B cell (primary cell): ENCODE data around the gene PKIB. TPM values are rescaled to one million over a fixed set of nuclear protein-coding genes. Genes with fewer than 3 reads are reported as not detected.

Experiments
- ATAC-seq: fragments of 200-7000 bp; cut with Tn5 transposase; one replicate; pipeline ENCODE4 v1.10.0; 2021; ENCODE audit warnings: low read depth, mild to moderate bottlenecking, moderate number of reproducible peaks, moderate library complexity
- CTCF ChIA-PET: fragments of 350-600 bp; sonication (Branson Sonifier 250); formaldehyde crosslinking; loops from one replicate; lab custom pipeline; 2021; ENCODE audit warnings: antibody characterized with exemption, inconsistent platforms; lab: Charles Lee
- POLR2A ChIA-PET: fragments of 350-600 bp; sonication (Branson Sonifier 250); formaldehyde crosslinking; loops from one replicate; lab custom pipeline; 2021; ENCODE audit warnings: antibody characterized with exemption; lab: Charles Lee
- DNase-seq: peaks from one replicate; pipeline ENCODE4 v3.0.0; 2013
- H2AFZ ChIP-seq: 2 replicates; pipeline ENCODE4 v1.6.1; 2012; ENCODE audit warnings: mild to moderate bottlenecking, low read depth, low read length; ENCODE audit not compliant: insufficient read depth, poor library complexity, severe bottlenecking
- H3K27ac ChIP-seq, 2 donors: 1 replicate in 1 of 2; 2 replicates in 1 of 2; pipeline ENCODE4 v1.5.1; 2012 to 2013; ENCODE audit warnings: low read length in 2 of 2, mild to moderate bottlenecking in 2 of 2, moderate library complexity in 1 of 2
- H3K27me3 ChIP-seq, 4 experiments: fragments of 200-600 bp in 1 of 4; sonication (generic) in 1 of 4; replicated peaks in 1 of 4; 1 replicate in 2 of 4; 2 replicates in 2 of 4; pipeline versions ENCODE4 v1.6.1 to v1.7.0; 2013 to 2016; ENCODE audit warnings: low read length in 3 of 4, mild to moderate bottlenecking in 2 of 4, mixed read lengths in 1 of 4, moderate library complexity in 1 of 4; ENCODE audit not compliant: insufficient read depth in 4 of 4, control insufficient read depth in 3 of 4; ENCODE audit errors: control extremely low read depth in 1 of 4
- H3K36me3 ChIP-seq, 2 experiments: replicated peaks in 1 of 2; 1 replicate in 1 of 2; 2 replicates in 1 of 2; pipeline versions ENCODE4 v1.6.1 to v1.7.1; 2013; ENCODE audit warnings: low read length in 1 of 2; ENCODE audit not compliant: insufficient read depth in 2 of 2, control insufficient read depth in 1 of 2; ENCODE audit errors: control extremely low read depth in 1 of 2, extremely low read depth in 1 of 2
- H3K4me1 ChIP-seq, 2 donors: fragments of 200-600 bp in 1 of 2; sonication (generic) in 1 of 2; 1 replicate in 1 of 2; 2 replicates in 1 of 2; pipeline versions ENCODE4 v1.5.1 to v1.6.1; 2013 to 2017; ENCODE audit warnings: low read length in 2 of 2; ENCODE audit not compliant: control insufficient read depth in 2 of 2, insufficient read depth in 2 of 2
- H3K4me2 ChIP-seq: replicated peaks from 2 replicates; pipeline ENCODE3; 2012; ENCODE audit warnings: mild to moderate bottlenecking, low read depth, low read length; ENCODE audit not compliant: poor library complexity, severe bottlenecking
- H3K4me3 ChIP-seq, 5 experiments: fragments of 200-600 bp in 1 of 5; sonication (generic) in 1 of 5; 1 replicate in 3 of 5; 2 replicates in 2 of 5; pipeline versions ENCODE4 v1.5.1 to v1.7.0; 2011 to 2016; ENCODE audit warnings: low read length in 4 of 5, mild to moderate bottlenecking in 4 of 5, low read depth in 2 of 5, control low read depth in 1 of 5, moderate library complexity in 1 of 5; ENCODE audit not compliant: insufficient read depth in 1 of 5; ENCODE audit errors: control extremely low read depth in 1 of 5, extremely low read depth in 1 of 5
- H3K79me2 ChIP-seq: fragments of 200-600 bp; sonication (generic); one replicate; pipeline ENCODE4 v1.6.0; 2016; ENCODE audit warnings: low read length; ENCODE audit not compliant: control insufficient read depth, insufficient read depth
- H3K9ac ChIP-seq: fragments of 200-600 bp; sonication (generic); 2 replicates; pipeline ENCODE4 v1.6.1; 2017; ENCODE audit warnings: mild to moderate bottlenecking, low read length, moderate library complexity
- H3K9me3 ChIP-seq, 3 donors: one replicate each; pipeline versions ENCODE4 v1.6.1 to v1.7.1; 2013; ENCODE audit warnings: low read length in 2 of 3; ENCODE audit not compliant: control insufficient read depth in 2 of 3, insufficient read depth in 1 of 3; ENCODE audit errors: control extremely low read depth in 1 of 3
- H4K20me1 ChIP-seq: 2 replicates; pipeline ENCODE4 v1.6.0; 2012; ENCODE audit warnings: mild to moderate bottlenecking, low read length; ENCODE audit not compliant: insufficient read depth, control insufficient read depth, poor library complexity, severe bottlenecking
- H3K27ac Mint-ChIP-seq: one replicate; pipeline ENCODE4 v1.8.0; 2021; ENCODE audit warnings: mixed read lengths
- H3K27me3 Mint-ChIP-seq: one replicate; pipeline ENCODE4 v1.8.0; 2021; ENCODE audit warnings: mixed read lengths
- H3K4me1 Mint-ChIP-seq: one replicate; pipeline ENCODE4 v1.8.0; 2021; ENCODE audit warnings: mixed read lengths
- H3K4me3 Mint-ChIP-seq: one replicate; pipeline ENCODE4 v1.8.0; 2021; ENCODE audit warnings: mixed read lengths
- H3K9me3 Mint-ChIP-seq: one replicate; pipeline ENCODE4 v1.8.0; 2022; ENCODE audit warnings: mixed read lengths; ENCODE audit not compliant: insufficient read depth
- CTCF ChIP-seq: fragments of 200-600 bp; IDR thresholded peaks from one replicate; pipeline ENCODE4 v1.8.0; 2022; ENCODE audit warnings: antibody characterized with exemption, mild to moderate bottlenecking
- EZH2 ChIP-seq: IDR thresholded peaks from 2 replicates; pipeline ENCODE4 v1.6.1; 2012; ENCODE audit warnings: borderline replicate concordance, low read depth, mild to moderate bottlenecking, moderate library complexity, low read length; ENCODE audit not compliant: insufficient read depth, poor library complexity, severe bottlenecking
- WGBS: methylation state at CpG from one replicate; pipeline ENCODE4 v1.1.5; 2013; ENCODE audit warnings: missing lambda C conversion rate; ENCODE audit not compliant: insufficient coverage; 5-methylcytosine and 5-hydroxymethylcytosine counted together
- intact Hi-C: fragments of 100-400 bp; cut with micrococcal nuclease; formaldehyde crosslinking; loops from one replicate; pipeline ENCODE4 v1.10.0; 2022
- polyA plus RNA-seq: library from polyadenylated mRNA; depleted of rRNA; stranded (reverse); fragments of >200 nt; gene quantifications from 2 replicates; pipeline ENCODE4 v1.2.3, GENCODE V29; 2012
- total RNA-seq, 2 donors: library from RNA; stranded (reverse); fragments of 120-200 nt in 1 of 2; gene quantifications; 1 replicate in 1 of 2; 2 replicates in 1 of 2; pipeline versions ENCODE4 v1.2.3 to v1.2.4, GENCODE V29; 2013 to 2022

The PKIB gene
- total and polyA plus RNA-seq, 2 donors (not counting 1 experiment from before 2014, with no cell fraction given): 0.27 to 1.2 TPM

GRCh38 chr6:122631571-122632249 is 21.5 kb downstream of the PKIB start:
- 74% methylated on average over 2 of the region's 3 CpGs for WGBS
- ATAC-seq (no peak), DNase-seq (no peak)
- H3K4me2 ChIP-seq: no peak overlapping the region
- TF ChIP-seq CTCF (no peak), EZH2 (no peak)
- no peaks in the 10 kb centered on the region for H3K27me3 ChIP-seq
- H3K4me1 ChIP-seq: no peaks in the 10 kb centered on the region
- H3K4me3 ChIP-seq: no peak overlapping the region
- intact Hi-C loops: no loop called here
- H3K36me3 ChIP-seq: no peaks in the 10 kb centered on the region
- H2AFZ ChIP-seq: no peak overlapping the region
- no peaks in the 10 kb centered on the region for H3K4me1 Mint-ChIP-seq
- no peak overlapping the region for H3K9ac ChIP-seq
- H3K27me3 Mint-ChIP-seq: peaks cover 2% of the 10 kb centered on the region
- H3K27ac Mint-ChIP-seq: no peak overlapping the region
- ChIA-PET POLR2A (no interaction called here), CTCF (no interaction called here)
- no peak overlapping the region for H3K4me3 Mint-ChIP-seq
- H3K9me3 Mint-ChIP-seq: peaks cover 3% of the 10 kb centered on the region
- H3K27ac ChIP-seq: no peak overlapping the region
- H3K79me2 ChIP-seq: no peaks in the 10 kb centered on the region
- no peaks in the 10 kb centered on the region for H4K20me1 ChIP-seq
- H3K9me3 ChIP-seq: no peaks in the 10 kb centered on the region

GRCh38 chr6:122640366-122640765 is 30.2 kb downstream of the PKIB start:
- Histone ChIP-seq H3K27ac (no peak overlapping the region), H3K9ac (no peak overlapping the region), H2AFZ (no peak overlapping the region), H3K27me3 (no peaks in the 10 kb centered on the region), H3K4me1 (no peaks in the 10 kb centered on the region), H3K9me3 (no peaks in the 10 kb centered on the region), H3K79me2 (no peaks in the 10 kb centered on the region), H3K4me3 (no peak overlapping the region), H3K36me3 (no peaks in the 10 kb centered on the region), H4K20me1 (no peaks in the 10 kb centered on the region), H3K4me2 (no peak overlapping the region)
- ChIA-PET CTCF (no interaction called here), POLR2A (no interaction called here)
- no peaks in the 10 kb centered on the region for H3K4me1 Mint-ChIP-seq
- no peak for TF ChIP-seq EZH2
- no peak for TF ChIP-seq CTCF
- H3K27me3 Mint-ChIP-seq: peaks cover 4% of the 10 kb centered on the region
- no peak overlapping the region for H3K27ac Mint-ChIP-seq
- DNase-seq: no peak
- no peak overlapping the region for H3K4me3 Mint-ChIP-seq
- peaks cover 3% of the 10 kb centered on the region for H3K9me3 Mint-ChIP-seq
- WGBS: 43% methylated on average over 1 of the region's 5 CpGs
- ATAC-seq: no peak
- intact Hi-C loops: no loop called here
